Measurements from ENCODE around the gene RPS6KA5.
"Not testable (repeated sequence)": the region's sequence is repeated elsewhere in the genome, so short reads cannot be mapped to it uniquely, and the experiment has no call there.

The RPS6KA5 gene

GRCh38 chr14:90831821-90832220 is 228.6 kb downstream of the RPS6KA5 start:
- Histone ChIP-seq H3K27ac (no peak overlapping the region), H3K4me3 (ENCODE audit: low read depth, low read length) (no peak overlapping the region), H3K27me3 (replicated peaks) (no peaks in the 10 kb centered on the region), H3K36me3 (replicated peaks) (no peaks in the 10 kb centered on the region)
- no peak for DNase-seq
- TF ChIP-seq CTCF (IDR thresholded peaks at IDR 0.05; ENCODE audit: low read depth, low read length, missing control alignments), result no peak
- in situ Hi-C loops (cut with HindIII; ENCODE audit: low pct_ligation_motif_present, low sequenced_read_pairs), result no loop called here

- in situ Hi-C loops (cut with HindIII; ENCODE audit: low pct_ligation_motif_present, low sequenced_read_pairs), result no loop called here
- H3K4me3 ChIP-seq (ENCODE audit: low read depth, low read length), result no peak overlapping the region
- no peak for TF ChIP-seq CTCF (IDR thresholded peaks at IDR 0.05; ENCODE audit: low read depth, low read length, missing control alignments)
- H3K27ac ChIP-seq, result no peak overlapping the region
- DNase-seq, result no peak
- no peaks in the 10 kb centered on the region for H3K27me3 ChIP-seq (replicated peaks)
- no peaks in the 10 kb centered on the region for H3K36me3 ChIP-seq (replicated peaks)
Measured at GRCh38 chr14:90830931-90831701, 229.3 kb downstream of the RPS6KA5 start.

GRCh38 chr14:90829677-90830076 is 230.8 kb downstream of the RPS6KA5 start:
- Histone ChIP-seq H3K36me3 (replicated peaks) (no peaks in the 10 kb centered on the region), H3K4me3 (ENCODE audit: low read depth, low read length) (no peak overlapping the region), H3K27ac (no peak overlapping the region), H3K27me3 (replicated peaks) (no peaks in the 10 kb centered on the region)
- DNase-seq, result no peak
- in situ Hi-C loops (cut with HindIII; ENCODE audit: low pct_ligation_motif_present, low sequenced_read_pairs), result no loop called here
- no peak for TF ChIP-seq CTCF (IDR thresholded peaks at IDR 0.05; ENCODE audit: low read depth, low read length, missing control alignments)

- no peak for TF ChIP-seq CTCF (IDR thresholded peaks at IDR 0.05; ENCODE audit: low read depth, low read length, missing control alignments)
- DNase-seq, result no peak
- H3K27ac ChIP-seq, result no peak overlapping the region
- in situ Hi-C loops (cut with HindIII; ENCODE audit: low pct_ligation_motif_present, low sequenced_read_pairs), result no loop called here
- H3K27me3 ChIP-seq (replicated peaks), result no peaks in the 10 kb centered on the region
- H3K36me3 ChIP-seq (replicated peaks), result no peaks in the 10 kb centered on the region
- H3K4me3 ChIP-seq (ENCODE audit: low read depth, low read length), result peak overlapping the region; percentile 20
Measured at GRCh38 chr14:90828642-90829487, 231.6 kb downstream of the RPS6KA5 start.

GRCh38 chr14:90827919-90828610 is 232.4 kb downstream of the RPS6KA5 start:
- Histone ChIP-seq H3K36me3 (replicated peaks) (no peaks in the 10 kb centered on the region), H3K4me3 (ENCODE audit: low read depth, low read length) (peak overlapping the region; percentile 47), H3K27me3 (replicated peaks) (no peaks in the 10 kb centered on the region), H3K27ac (no peak overlapping the region)
- no peak for TF ChIP-seq CTCF (IDR thresholded peaks at IDR 0.05; ENCODE audit: low read depth, low read length, missing control alignments)
- peak; percentile 85 for DNase-seq
- in situ Hi-C loops (cut with HindIII; ENCODE audit: low pct_ligation_motif_present, low sequenced_read_pairs), result no loop called here

GRCh38 chr14:90823542-90823941 is 236.9 kb downstream of the RPS6KA5 start:
- H3K27ac ChIP-seq; in situ Hi-C loops (cut with HindIII; ENCODE audit: low pct_ligation_motif_present, low sequenced_read_pairs); H3K4me3 ChIP-seq (ENCODE audit: low read depth, low read length); H3K27me3 ChIP-seq (replicated peaks); H3K36me3 ChIP-seq (replicated peaks); DNase-seq: not testable (repeated sequence)

Data from brain microvascular endothelial cell (primary cell).